GM18907 (cell line): ENCODE measurements around the gene BAG5.

Experiments
- ATAC-seq: cut with Tn5 transposase; IDR thresholded peaks from one replicate; pipeline ENCODE4 v1.9.1; 2021; ENCODE audit warnings: mild to moderate bottlenecking, moderate library complexity; ENCODE audit not compliant: unreplicated experiment

Gene BAG5

DNA sequence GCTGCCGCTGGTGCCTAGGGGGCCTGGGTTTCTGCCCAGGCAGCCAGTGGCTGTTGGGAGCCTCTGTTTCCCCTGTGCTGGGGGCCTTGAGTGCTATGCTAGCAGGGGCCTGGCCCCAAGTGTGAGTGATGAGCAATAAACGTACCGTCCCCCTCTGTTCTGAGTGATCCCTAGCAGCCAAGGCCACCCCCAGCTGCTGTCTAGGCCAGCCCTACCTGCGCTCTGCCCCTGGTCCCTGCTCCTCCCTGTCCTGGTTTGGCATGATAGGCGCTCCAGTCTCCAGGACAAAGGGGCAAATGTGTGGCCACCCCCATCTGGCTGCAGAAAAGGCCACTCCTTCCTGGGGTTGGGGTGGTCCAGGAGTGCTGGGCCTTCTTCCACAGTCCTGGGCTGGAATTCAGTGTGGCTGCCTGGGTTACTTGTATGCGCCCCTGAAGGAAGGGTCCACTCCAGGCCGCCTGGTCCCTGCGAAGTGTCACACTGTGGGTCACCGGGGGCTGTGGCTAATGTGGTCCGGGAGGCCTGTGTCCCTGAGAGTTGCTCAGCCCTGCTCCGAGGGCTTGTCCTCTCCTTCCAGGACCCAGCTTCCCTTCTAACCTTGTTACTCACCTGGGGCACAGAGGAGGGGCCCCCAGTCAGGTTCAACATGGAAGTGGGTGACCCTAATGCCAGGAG, 26.4 kb downstream of the BAG5 start:
- ATAC-seq, result no peak

DNA sequence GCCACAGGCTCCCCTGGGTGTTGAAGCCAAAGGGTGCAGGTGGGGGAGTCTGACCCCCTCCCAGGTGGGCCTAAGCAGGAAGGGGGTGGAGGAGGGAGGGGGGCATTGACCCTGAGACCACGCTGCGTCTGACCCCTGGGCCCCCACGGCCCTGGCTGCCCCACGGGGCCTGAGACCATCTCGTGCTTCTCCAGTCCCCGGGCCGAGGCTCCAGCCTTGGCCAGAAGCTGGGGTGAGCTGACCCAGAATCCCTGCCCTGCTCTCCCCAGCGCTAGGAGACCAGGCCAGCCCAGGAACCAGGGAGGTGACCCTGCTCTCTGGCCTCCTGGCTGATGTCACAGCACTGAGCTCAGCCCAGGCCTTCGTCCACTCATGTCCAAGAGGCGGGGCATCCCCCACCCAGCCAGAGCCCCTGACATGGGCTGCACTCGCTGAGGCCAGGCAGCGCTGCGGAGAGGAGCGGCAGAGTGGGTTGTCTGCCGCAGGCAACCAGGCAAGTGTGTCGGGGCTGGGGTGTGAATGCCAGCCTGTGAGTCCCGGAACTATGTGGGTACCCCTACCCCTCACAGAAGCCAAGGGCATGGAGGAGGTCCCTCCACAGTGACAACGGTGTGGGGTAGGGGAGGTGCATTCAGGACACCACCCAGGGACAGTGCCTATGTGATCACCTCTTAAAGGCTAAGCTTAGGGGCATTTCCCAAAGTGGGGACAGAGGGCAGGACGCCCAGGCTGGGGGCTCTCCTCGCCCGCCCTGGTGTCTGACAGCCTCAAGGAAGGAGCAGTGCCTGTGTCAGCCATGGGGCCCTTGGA, 27.2 kb downstream of the BAG5 start:
- no peak for ATAC-seq

DNA sequence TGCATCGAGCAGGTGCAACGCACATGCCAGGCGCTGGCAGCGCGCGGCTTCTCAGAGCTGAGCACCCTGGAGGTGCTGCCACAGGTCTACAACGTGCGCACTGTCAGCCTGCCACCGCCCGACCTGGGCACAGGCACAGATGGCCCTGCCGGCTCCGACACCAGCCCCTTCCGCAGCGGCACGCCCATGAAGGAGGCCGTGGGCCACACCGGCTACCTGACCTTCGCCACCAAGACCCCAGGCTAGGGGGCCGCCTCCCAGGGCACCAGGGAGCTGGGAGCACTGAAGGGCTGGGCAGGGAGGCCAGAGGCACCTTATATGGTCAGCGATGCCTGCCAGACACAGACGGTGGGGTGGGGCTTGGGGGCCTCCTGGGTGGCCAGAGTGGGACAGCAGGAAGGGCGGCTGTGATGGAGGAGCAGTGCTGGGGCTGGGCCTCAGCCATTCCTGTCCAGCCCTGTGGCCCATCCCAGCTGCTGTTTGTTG, 27.8 kb downstream of the BAG5 start:
- ATAC-seq, result no peak

DNA sequence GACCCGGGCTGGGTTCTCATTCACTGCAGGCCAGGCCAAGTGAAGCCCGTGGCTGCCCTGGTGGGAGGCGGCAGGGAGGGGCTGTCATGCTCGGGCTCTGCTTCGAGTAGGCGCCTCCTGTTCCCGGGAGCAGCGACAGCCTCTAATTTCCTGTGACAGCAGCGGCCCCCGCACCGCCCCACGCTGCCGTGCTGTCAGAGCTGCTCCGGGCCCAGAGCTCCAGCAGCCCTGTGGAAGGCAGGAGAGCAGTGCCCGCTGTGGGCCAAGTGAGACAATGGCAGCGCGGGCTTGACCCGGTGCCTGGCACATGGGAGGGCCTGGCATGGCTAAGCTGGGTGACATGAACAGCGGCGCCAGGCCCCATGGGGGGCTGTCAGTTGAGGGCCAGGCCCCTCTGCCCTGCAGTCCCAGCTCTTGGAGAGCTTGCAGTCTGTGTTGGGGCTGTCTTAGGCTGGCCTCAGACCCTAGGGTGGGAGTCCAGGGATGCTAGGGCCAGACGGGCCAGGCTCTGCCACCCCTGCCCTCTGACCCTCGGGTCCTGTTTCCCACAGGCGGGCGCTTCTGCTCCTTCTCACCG, 28.4 kb downstream of the BAG5 start:
- no peak for ATAC-seq

DNA sequence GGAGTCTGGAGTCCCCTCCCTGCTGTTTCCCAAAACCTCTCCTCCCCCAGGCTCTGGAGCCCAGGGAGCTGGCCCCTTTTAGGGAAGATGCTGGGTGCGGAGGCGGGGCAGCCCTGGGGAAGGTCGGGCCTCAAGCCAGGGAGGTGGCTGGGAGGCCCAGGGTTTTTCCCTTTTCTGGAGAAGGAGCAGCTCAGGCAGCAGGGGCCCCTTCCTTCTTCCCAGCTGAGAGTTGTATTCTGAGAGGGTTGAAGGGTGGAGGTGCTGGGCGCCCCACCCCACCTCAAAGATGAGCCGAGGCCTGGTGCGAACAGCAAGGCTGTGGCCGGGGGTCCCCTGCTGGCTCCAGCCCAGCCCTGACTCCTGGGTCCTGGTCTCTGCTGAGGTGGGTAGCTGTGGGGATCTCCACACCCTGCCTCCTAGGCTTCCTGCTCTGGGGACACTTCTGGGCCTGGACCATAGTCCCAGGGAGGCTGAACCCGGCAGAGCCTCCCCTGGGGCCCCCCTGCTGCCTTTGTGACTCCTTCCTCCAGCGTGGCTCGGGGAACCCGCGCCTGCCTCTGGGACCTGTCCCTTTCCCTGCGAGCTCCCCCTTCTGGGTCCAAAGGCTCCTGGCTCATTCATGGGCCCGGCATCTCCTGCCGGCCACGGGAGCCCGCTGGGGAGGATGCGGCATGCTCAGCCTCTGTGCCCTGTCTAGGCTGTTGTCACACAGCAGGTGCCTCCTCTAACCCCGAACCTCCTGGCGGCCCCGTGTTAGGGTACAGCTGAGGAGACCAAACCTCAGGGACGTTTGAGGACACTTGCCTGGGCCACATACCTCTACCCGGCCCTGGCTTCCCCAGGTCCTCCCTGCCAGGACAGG, 29.1 kb downstream of the BAG5 start:
- no peak for ATAC-seq

DNA sequence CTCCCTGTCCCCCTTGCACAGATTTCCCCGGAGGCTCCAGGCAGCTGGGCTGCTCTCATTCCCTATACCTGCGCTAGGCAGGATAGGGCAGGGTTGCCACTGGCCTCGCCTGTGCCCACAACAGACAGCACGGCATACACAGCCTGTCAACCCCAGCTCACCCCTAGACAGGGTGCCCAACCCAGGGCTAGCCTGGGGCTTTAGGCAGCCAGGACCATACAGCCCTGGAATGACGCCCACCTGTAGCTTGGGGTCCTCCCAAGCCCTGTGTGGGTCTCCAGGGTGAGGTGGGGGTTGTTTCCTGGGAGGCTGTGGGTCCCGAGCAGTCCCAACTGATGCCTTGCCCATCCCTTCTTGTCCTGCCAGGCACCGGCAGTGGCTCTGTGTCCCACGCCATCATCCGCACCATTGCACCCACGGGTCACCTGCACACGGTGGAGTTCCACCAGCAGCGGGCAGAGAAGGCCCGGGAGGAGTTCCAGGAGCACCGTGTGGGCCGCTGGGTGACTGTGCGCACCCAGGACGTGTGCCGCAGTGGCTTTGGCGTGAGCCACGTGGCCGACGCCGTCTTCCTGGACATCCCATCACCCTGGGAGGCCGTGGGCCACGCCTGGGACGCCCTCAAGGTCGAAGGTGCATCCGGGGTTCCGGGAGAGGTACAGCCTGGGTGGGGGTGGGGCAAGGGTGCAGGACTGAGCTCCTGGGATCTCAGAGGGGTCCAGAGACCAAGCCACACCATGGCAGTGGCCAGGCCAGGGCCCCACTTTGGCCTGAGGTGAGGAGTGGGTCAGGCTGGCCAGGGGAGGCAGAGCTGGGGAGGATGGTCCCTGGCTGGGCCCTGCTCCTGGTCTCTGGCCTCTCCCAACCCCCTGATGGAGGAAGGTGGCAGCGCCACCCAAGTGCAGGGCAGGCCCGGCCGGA, 30.0 kb downstream of the BAG5 start:
- no peak for ATAC-seq

DNA sequence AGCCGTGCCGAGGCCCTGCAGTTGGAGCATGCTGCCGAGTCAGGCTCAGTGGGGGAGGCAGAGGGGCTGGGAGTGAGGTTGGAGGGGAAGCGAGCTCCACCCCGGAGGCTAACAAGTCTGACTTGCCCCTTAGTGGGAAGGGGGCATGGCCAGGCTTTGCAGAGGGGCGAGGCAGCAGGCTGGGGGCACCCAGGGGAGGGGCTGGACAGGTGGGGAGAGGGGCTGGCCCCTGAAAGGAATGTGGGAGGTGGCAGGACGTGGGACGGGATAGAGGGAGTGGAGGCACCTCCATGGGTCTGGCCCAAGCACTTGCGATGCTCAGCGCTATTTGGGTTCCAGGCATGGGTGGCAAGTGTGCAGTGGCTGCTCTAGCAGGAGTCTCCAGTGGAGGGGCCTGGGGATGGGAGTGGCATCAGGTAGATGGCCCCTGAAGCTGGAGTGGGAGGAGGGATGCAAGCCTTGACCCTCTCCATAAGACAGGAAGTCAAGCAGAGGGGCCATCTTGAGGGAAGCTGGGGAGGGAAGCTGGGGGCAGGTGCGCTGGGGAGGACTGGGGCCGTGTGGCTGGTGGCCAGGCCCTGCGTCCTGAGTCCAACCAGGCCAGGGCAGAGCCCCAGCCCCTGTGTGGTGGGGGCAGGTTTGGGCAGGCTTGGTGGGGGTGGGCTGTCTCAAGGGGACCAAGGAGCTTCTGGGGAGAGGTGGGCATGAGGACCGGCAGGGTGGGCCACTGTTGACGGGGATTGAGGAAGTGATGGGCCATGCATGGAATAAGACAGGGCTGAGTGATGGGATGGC, 30.8 kb downstream of the BAG5 start:
- ATAC-seq, result no peak

DNA sequence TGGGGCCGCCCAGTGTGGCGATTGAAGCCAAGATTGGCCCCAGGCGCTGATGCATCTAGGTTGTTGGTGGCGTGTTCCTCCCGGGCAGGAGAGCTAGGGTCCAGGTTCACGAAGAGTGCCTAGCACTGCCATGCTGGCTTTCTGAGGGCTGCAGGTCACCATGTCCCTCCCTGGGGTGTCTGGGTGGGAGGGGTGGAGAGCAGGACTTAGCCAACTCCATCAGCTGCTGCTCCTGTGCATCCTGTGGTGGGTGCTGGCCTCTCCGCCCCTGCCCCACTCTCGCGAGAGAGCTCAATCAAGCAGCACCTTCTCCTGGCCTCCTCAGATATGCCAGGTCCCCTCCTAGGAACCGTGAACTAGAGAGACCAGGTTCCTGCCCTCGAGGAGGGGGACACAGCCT, 31.6 kb downstream of the BAG5 start:
- ATAC-seq, result no peak

DNA sequence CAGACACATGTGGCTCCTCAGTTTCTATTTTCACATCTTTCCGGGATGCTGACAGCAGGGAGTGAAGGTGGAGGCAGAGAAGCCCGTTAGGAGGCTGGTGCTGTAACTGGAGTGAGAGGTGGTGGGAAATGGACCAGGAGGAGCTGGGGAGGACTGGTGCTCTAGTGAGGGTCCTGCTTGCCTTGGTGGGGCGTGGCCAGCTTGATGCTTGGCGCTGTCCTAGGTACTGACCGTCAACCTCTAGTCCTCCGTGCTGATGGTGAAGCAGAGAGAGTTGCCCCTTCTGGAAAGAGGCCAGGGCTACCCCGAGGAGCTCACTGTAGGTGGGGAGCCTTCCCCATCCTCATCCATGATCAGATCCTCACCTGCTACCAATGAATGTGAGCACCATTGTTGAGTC, 32.1 kb downstream of the BAG5 start:
- no peak for ATAC-seq

DNA sequence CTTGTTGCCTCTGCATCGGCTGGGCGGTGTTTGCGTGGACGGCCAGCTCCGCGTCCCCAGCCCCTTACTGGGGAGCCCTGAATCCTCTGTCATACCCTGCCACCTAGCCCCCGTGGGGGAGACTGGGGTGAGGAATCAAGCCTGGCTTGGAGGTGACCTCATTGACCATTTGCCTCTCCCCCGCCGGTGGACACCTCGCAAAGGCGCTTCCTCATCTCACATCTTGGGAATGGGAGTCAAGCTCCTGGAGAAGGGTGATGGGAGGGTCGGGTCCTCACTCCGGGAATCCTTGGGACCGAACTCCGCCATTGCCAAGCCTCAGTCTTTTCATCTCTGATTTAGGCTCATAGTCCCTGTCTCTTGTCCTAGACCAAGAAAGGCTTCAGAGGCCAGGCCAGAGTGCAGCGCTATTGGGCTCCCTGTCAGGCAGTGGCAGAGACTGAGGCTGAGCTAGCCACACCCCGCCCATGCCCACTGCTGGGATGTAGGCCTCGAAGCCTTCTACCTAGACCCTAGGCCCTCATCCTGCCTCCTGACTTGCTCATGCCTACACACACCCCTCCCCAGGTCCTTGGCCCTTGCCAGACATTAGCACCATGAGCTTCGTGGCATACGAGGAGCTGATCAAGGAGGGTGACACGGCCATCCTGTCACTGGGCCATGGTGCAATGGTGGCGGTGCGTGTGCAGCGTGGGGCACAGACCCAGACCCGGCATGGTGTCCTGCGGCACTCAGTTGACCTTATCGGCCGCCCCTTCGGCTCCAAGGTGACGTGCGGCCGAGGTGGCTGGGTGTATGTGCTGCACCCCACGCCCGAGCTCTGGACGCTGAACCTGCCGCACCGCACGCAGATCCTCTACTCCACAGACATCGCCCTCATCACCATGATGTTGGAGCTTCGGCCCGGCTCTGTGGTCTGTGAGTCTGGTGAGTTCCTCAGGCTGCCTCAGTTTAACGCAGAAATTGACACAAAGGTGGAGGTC, 32.8 kb downstream of the BAG5 start:
- peak; percentile 2 for ATAC-seq

DNA sequence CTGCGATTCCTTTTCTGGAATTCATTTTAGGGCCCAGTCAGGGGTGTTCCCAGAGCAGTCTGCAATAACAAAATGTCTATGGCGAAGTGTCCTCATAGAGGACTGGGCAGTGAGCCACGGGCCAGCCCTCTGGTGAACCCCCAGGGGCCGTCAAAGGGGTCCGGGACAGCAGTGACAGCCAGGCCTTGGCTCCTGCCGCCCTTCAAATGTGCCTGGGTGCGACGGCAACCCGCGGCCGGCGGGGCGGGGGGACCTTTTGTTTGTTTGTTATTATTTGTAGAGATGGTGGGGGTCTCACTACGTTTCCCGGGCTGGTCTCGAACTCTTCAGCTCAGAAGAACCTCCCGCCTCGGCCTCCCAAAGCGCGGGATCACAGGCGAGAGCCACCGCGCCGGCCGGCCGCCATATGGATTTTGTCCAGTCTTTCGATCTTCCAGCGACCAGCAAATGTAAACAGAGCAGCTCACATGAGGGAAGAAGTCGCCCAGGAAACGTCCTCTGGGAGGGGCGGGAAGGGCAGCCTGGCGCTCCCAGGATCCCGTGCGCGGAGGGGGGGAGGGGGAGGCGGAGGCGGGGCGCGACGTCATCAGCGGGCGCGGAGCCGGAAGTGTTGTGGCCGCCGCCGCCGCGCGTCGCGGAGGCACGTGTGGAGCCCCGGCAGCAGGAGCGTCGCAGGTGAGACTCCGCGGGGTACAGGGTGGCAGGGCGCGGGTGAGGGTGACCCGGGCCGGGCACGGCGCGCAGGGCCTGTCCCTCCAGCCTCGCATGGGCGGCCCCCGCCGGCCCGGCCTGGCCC, 33.7 kb downstream of the BAG5 start, which contains the start of gene TRMT61A:
Gene TRMT61A (plus strand): TSS at position 610 of the 796 bp plus-strand sequence. CDS start 783 bp downstream, outside the sequence.
- peak; percentile 41 for ATAC-seq

DNA sequence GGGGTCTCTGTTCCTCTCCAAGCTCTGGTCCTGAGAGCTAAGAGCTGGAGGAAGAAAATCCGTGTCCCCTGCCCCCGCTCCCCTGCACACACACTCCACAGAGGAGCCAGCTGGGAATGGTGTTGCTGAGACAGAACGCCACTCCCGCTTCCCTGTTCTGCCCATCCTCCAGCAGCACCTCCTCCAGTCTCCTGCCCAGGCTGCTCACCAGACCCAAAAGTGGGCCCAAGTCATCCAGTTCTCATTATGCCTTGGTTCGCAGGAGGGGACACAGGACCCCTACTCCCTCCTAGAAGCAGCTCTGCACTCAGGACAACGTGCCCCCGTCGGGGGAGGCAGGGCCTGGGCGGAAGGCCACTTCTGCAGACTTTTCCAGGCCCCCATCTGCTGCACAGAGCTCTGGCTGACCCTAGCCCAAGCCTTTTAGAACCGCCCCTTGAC, 34.3 kb downstream of the BAG5 start:
- ATAC-seq, result no peak

DNA sequence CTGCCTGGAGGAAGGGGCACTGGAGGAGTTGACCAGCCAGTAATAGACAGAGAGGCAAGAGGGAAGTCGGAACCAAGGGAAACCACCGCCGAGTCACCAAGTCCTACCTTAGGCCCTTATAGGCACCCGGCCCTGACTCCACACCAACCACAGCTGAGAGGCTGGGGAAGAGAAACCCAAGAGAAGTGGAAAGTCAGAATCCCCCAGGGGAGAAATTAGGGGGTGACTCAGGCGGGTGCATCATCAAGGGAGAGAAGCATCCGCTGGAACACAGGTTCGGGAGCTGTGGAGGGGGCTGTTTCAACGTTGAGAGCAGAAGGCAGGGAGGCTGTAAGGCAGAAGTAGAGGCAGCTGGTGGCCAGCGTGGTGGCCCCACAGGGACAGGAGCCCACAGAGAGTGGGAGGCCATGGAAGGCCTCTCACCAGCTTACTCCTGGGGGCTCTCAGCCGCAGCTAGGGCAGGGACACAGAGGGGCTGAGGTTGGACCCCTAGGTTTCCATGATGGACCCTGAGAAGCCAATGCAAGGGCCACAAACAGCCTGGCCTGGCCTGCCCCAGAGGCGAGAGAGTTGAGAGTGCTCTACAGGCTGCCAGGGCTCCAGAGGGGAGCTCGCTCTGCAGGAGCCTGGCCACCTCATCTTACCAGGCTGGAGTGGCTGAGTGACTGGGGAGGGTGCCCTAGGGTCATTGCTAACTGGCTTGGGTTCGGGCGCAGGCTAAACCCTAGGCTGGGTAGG, 34.9 kb downstream of the BAG5 start:
- peak; percentile 52 for ATAC-seq

DNA sequence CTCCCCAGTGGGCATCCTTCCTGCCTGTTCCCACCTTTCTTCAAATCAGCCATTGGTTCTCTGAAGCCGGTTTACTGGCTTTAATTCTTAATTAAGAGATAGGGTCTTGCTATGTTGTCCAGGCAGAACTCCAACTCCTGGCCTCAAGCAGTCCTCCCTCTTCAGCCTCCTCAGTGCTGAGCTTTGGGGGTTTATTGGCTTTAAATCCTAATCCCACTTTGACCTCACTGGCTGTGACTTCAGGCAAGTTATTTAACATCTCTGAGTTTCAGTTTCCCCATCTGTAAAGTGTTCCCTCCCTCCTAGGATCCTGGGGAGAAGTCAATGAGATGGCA, 35.6 kb downstream of the BAG5 start:
- ATAC-seq, result no peak

DNA sequence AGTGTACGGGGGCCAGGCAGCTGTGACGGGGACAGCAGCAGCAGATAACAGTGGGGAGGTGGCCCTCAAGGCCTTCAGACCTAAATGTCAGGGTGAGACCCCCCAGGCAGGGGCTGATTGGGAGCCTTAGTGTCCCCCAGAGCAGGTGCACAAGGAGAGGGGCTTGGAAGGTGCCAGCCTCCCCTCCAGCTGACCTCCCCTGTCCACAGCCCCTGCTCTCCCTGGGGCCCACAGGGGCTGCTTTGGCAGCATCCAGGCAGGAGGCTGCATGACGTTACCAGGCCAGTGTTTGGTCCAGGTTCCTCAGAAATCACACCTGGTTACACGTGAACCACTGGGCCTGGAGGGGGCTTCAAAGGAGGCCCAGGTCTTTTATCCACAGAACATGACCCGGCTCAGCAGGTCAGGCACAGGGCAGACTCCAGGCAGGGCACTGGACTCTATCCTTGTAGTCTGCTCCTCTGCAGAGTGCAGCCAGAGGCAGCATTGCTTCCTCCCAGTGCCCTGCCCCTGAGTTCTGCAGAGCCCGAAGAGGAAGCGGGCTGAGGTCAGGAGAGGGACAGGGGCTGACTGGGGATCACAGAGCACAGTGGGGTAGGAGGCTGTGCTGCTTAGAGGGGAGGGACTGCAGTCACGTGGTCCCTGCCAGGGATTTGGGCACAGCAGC, 36.1 kb downstream of the BAG5 start:
- ATAC-seq, result no peak
